ENCODE results near the gene KNOP1. TPM values are rescaled to one million over a fixed set of nuclear protein-coding genes. Genes with fewer than 3 reads are reported as not detected.
A peak's percentile ranks its signal among the peaks of the same experiment; 100 is the strongest.

Gene KNOP1
- total and polyA plus RNA-seq, 3 experiments from 2014 or later = 11.0 to 32.3 (median 30.7) TPM

GRCh38 chr16:19700319-19700781, 17.7 kb downstream of the KNOP1 start:
- Histone ChIP-seq H3K4me1 (ENCODE audit: insufficient read depth, low read length) (peaks cover 39% of the 10 kb centered on the region), H3K9me3 (ENCODE audit: low read length) (no peaks in the 10 kb centered on the region), H3K4me3 (ENCODE audit: low read length) (no peak overlapping the region), H3K27me3 (ENCODE audit: insufficient read depth, low read length, poor library complexity, severe bottlenecking) (no peaks in the 10 kb centered on the region), H3K27ac (ENCODE audit: low read depth, low read length) (no peak overlapping the region), H3K36me3 (ENCODE audit: insufficient read depth, low read length) (peaks cover 15% of the 10 kb centered on the region)
- CTCF ChIA-PET = no interaction called here
- POLR2A ChIA-PET = no interaction called here
- peaks cover 5 to 66% (median 20%) of the 10 kb centered on the region in 3 donors for H3K36me3 Mint-ChIP-seq
- H3K4me1 Mint-ChIP-seq = peaks cover 33 to 41% (median 37%) of the 10 kb centered on the region in 3 donors
- H3K4me3 Mint-ChIP-seq = no peak overlapping the region
- no peaks in the 10 kb centered on the region for H3K27me3 Mint-ChIP-seq
- H3K9me3 Mint-ChIP-seq = no peaks in the 10 kb centered on the region
- H3K27ac Mint-ChIP-seq = peak overlapping the region in 5 of 8 donors; percentile 17 to 79 (median 43)
- no peak for DNase-seq

GRCh38 chr16:19699472-19699871, 18.6 kb downstream of the KNOP1 start:
- peaks cover 7% of the 10 kb centered on the region for H3K36me3 ChIP-seq (ENCODE audit: insufficient read depth, low read length)
- no peak overlapping the region for H3K4me3 Mint-ChIP-seq

GRCh38 chr16:19698480-19699465, 19.3 kb downstream of the KNOP1 start:
- no peaks in the 10 kb centered on the region for H3K27me3 ChIP-seq (ENCODE audit: insufficient read depth, low read length, poor library complexity, severe bottlenecking)
- H3K4me3 ChIP-seq (ENCODE audit: low read length) = peak overlapping the region; percentile 13
- POLR2A ChIA-PET = no interaction called here
- Mint-ChIP-seq H3K27me3 (no peaks in the 10 kb centered on the region), H3K36me3 (peaks cover 5 to 55% (median 16%) of the 10 kb centered on the region in 3 donors), H3K9me3 (no peaks in the 10 kb centered on the region), H3K4me3 (peak overlapping the region; percentile 18 to 68 (median 53)), H3K27ac (peak overlapping the region; percentile 20 to 94 (median 80)), H3K4me1 (peaks cover 40 to 50% (median 46%) of the 10 kb centered on the region in 3 donors)
- H3K27ac ChIP-seq (ENCODE audit: low read depth, low read length) = no peak overlapping the region
- H3K9me3 ChIP-seq (ENCODE audit: low read length) = no peaks in the 10 kb centered on the region
- CTCF ChIA-PET = interaction anchor here (1.1 to 1.4 kb wide), 2 partner anchors 19 to 202 kb away, joined by 3 read pairs; partner anchors contain the start of genes IQCK and KNOP1
- H3K36me3 ChIP-seq (ENCODE audit: insufficient read depth, low read length) = peaks cover 7% of the 10 kb centered on the region
- peaks cover 47% of the 10 kb centered on the region for H3K4me1 ChIP-seq (ENCODE audit: insufficient read depth, low read length)
- no peak for DNase-seq

More at GRCh38 chr16:19699472-19699871, 18.6 kb downstream of the KNOP1 start:
- ChIA-PET POLR2A (no interaction called here), CTCF (interaction anchor here (1.4 kb wide), 1 partner anchor 201 kb away, joined by 3 read pairs; no protein-coding TSS in a partner anchor)
- Mint-ChIP-seq H3K36me3 (peaks cover 5 to 57% (median 17%) of the 10 kb centered on the region in 3 donors), H3K9me3 (no peaks in the 10 kb centered on the region), H3K4me1 (peaks cover 38 to 46% (median 42%) of the 10 kb centered on the region in 3 donors), H3K27ac (peak overlapping the region in 4 of 8 donors; percentile 4 to 94 (median 36)), H3K27me3 (no peaks in the 10 kb centered on the region)
- Histone ChIP-seq H3K4me3 (ENCODE audit: low read length) (no peak overlapping the region), H3K9me3 (ENCODE audit: low read length) (no peaks in the 10 kb centered on the region), H3K4me1 (ENCODE audit: insufficient read depth, low read length) (peaks cover 44% of the 10 kb centered on the region), H3K27me3 (ENCODE audit: insufficient read depth, low read length, poor library complexity, severe bottlenecking) (no peaks in the 10 kb centered on the region), H3K27ac (ENCODE audit: low read depth, low read length) (no peak overlapping the region)
- DNase-seq = no peak

- no peaks in the 10 kb centered on the region for H3K9me3 ChIP-seq (ENCODE audit: low read length)
- POLR2A ChIA-PET = no interaction called here
- H3K27ac ChIP-seq (ENCODE audit: low read depth, low read length) = no peak overlapping the region
- H3K4me3 ChIP-seq (ENCODE audit: low read length) = peak overlapping the region; percentile 13
- peaks cover 5 to 49% (median 8%) of the 10 kb centered on the region in 3 donors for H3K36me3 Mint-ChIP-seq
- H3K27ac Mint-ChIP-seq = peak overlapping the region; percentile 20 to 93 (median 84)
- no peaks in the 10 kb centered on the region for H3K27me3 ChIP-seq (ENCODE audit: insufficient read depth, low read length, poor library complexity, severe bottlenecking)
- no peak for DNase-seq
- peaks cover 47% of the 10 kb centered on the region for H3K4me1 ChIP-seq (ENCODE audit: insufficient read depth, low read length)
- H3K27me3 Mint-ChIP-seq = no peaks in the 10 kb centered on the region
- H3K9me3 Mint-ChIP-seq = no peaks in the 10 kb centered on the region
- H3K4me3 Mint-ChIP-seq = peak overlapping the region in 6 of 7 donors; percentile 15 to 66 (median 45)
- H3K4me1 Mint-ChIP-seq = peaks cover 40 to 50% (median 46%) of the 10 kb centered on the region in 3 donors
- CTCF ChIA-PET = interaction anchor here (1.1 kb wide), 1 partner anchor 20 kb away, joined by 3 read pairs; the partner anchor contains the start of genes IQCK and KNOP1
- peaks cover 7% of the 10 kb centered on the region for H3K36me3 ChIP-seq (ENCODE audit: insufficient read depth, low read length)
These were observed 20.2 kb downstream of the KNOP1 start for GRCh38 chr16:19697756-19698318.

GRCh38 chr16:19696961-19697360, 21.1 kb downstream of the KNOP1 start:
- H3K4me3 Mint-ChIP-seq = peak overlapping the region in 6 of 7 donors; percentile 51 to 87 (median 67)
- ChIA-PET POLR2A (interaction anchor here (0.8 to 1.5 kb wide), 3 partner anchors 13 to 142 kb away, joined by 3 to 5 read pairs (median 4); partner anchors contain the start of genes IQCK, KNOP1 and VPS35L), CTCF (interaction anchor here (0.9 to 1.8 kb wide), 4 partner anchors 18 to 190 kb away, joined by 3 to 7 read pairs (median 4); partner anchors contain the start of gene GPRC5B)
- no peaks in the 10 kb centered on the region for H3K9me3 ChIP-seq (ENCODE audit: low read length)
- H3K4me1 Mint-ChIP-seq = peaks cover 40 to 50% (median 46%) of the 10 kb centered on the region in 3 donors
- no peaks in the 10 kb centered on the region for H3K27me3 Mint-ChIP-seq
- H3K36me3 ChIP-seq (ENCODE audit: insufficient read depth, low read length) = peaks cover 4% of the 10 kb centered on the region
- no peaks in the 10 kb centered on the region for H3K9me3 Mint-ChIP-seq
- H3K4me1 ChIP-seq (ENCODE audit: insufficient read depth, low read length) = peaks cover 47% of the 10 kb centered on the region
- H3K27ac ChIP-seq (ENCODE audit: low read depth, low read length) = no peak overlapping the region
- peak in 1 of 5 donors; percentile 12 for DNase-seq
- H3K27ac Mint-ChIP-seq = peak overlapping the region; percentile 78 to 95 (median 85)
- H3K27me3 ChIP-seq (ENCODE audit: insufficient read depth, low read length, poor library complexity, severe bottlenecking) = no peaks in the 10 kb centered on the region
- peak overlapping the region; percentile 44 for H3K4me3 ChIP-seq (ENCODE audit: low read length)
- peaks cover 4 to 49% (median 5%) of the 10 kb centered on the region in 3 donors for H3K36me3 Mint-ChIP-seq

- ChIA-PET CTCF (interaction anchor here (0.7 to 1.8 kb wide), 5 partner anchors 18 to 190 kb away, joined by 3 to 7 read pairs (median 4); partner anchors contain the start of gene GPRC5B), POLR2A (interaction anchor here (0.8 to 1.5 kb wide), 3 partner anchors 14 to 141 kb away, joined by 3 to 5 read pairs (median 4); partner anchors contain the start of genes IQCK, KNOP1 and VPS35L)
- DNase-seq = peak in 4 of 5 donors; percentile 8 to 62 (median 50)
- Histone ChIP-seq H3K4me3 (ENCODE audit: low read length) (peak overlapping the region; percentile 44), H3K36me3 (ENCODE audit: insufficient read depth, low read length) (peaks cover 4% of the 10 kb centered on the region), H3K27ac (ENCODE audit: low read depth, low read length) (no peak overlapping the region), H3K4me1 (ENCODE audit: insufficient read depth, low read length) (peaks cover 47% of the 10 kb centered on the region), H3K27me3 (ENCODE audit: insufficient read depth, low read length, poor library complexity, severe bottlenecking) (no peaks in the 10 kb centered on the region), H3K9me3 (ENCODE audit: low read length) (no peaks in the 10 kb centered on the region)
- Mint-ChIP-seq H3K4me3 (peak overlapping the region; percentile 34 to 87 (median 66)), H3K9me3 (no peaks in the 10 kb centered on the region), H3K4me1 (peaks cover 40 to 53% (median 50%) of the 10 kb centered on the region in 3 donors), H3K27ac (peak overlapping the region; percentile 78 to 95 (median 85)), H3K27me3 (no peaks in the 10 kb centered on the region), H3K36me3 (peaks cover 4 to 50% (median 5%) of the 10 kb centered on the region in 3 donors)
These were observed 21.7 kb downstream of the KNOP1 start for GRCh38 chr16:19696328-19696727.

GRCh38 chr16:19694989-19695388, 23.0 kb downstream of the KNOP1 start:
- peak overlapping the region in 4 of 8 donors; percentile 8 to 58 (median 51) for H3K27ac Mint-ChIP-seq

More at GRCh38 chr16:19694989-19695388, 23.0 kb downstream of the KNOP1 start:
- ChIA-PET CTCF (interaction anchor here (1.8 kb wide), 1 partner anchor 188 kb away, joined by 3 read pairs; no protein-coding TSS in a partner anchor), POLR2A (no interaction called here)
- Mint-ChIP-seq H3K9me3 (no peaks in the 10 kb centered on the region), H3K36me3 (peaks cover 0 to 43% (median 3%) of the 10 kb centered on the region in 3 donors), H3K4me3 (no peak overlapping the region), H3K4me1 (peaks cover 42 to 54% (median 54%) of the 10 kb centered on the region in 3 donors), H3K27me3 (no peaks in the 10 kb centered on the region)
- Histone ChIP-seq H3K27me3 (ENCODE audit: insufficient read depth, low read length, poor library complexity, severe bottlenecking) (no peaks in the 10 kb centered on the region), H3K27ac (ENCODE audit: low read depth, low read length) (no peak overlapping the region), H3K4me1 (ENCODE audit: insufficient read depth, low read length) (peaks cover 57% of the 10 kb centered on the region), H3K36me3 (ENCODE audit: insufficient read depth, low read length) (peaks cover 4% of the 10 kb centered on the region), H3K4me3 (ENCODE audit: low read length) (no peak overlapping the region), H3K9me3 (ENCODE audit: low read length) (no peaks in the 10 kb centered on the region)
- no peak for DNase-seq
